Fibroblast of the aortic adventitia (primary cell): ENCODE data around the gene GAP43. TPM values are rescaled to one million over a fixed set of nuclear protein-coding genes. Genes with fewer than 3 reads are reported as not detected.

ENCODE experiments used
- DNase-seq: peaks from one replicate; pipeline ENCODE4 v3.0.0-alpha.2; 2010; ENCODE audit warnings: low read depth
- H3K4me3 ChIP-seq: 2 replicates; pipeline ENCODE4 v1.5.1; 2011; ENCODE audit warnings: low read depth, mild to moderate bottlenecking, control low read depth, low read length, moderate library complexity
- total RNA-seq: library from RNA; depleted of rRNA; stranded (reverse); fragments of >200 nt; gene quantifications from 2 replicates; pipeline ENCODE4 v1.2.3, GENCODE V29; 2012; ENCODE audit warnings: low replicate concordance
- TF ChIP-seq, protein P1 (sequence below): IDR thresholded peaks from 2 replicates; pipeline ENCODE4 v1.5.1; 2011; ENCODE audit warnings: mild to moderate bottlenecking, low read length, control low read depth, inconsistent platforms; ENCODE audit not compliant: insufficient read depth

The GAP43 gene
- total RNA-seq, 1 donor: 16.4 TPM

DNA sequence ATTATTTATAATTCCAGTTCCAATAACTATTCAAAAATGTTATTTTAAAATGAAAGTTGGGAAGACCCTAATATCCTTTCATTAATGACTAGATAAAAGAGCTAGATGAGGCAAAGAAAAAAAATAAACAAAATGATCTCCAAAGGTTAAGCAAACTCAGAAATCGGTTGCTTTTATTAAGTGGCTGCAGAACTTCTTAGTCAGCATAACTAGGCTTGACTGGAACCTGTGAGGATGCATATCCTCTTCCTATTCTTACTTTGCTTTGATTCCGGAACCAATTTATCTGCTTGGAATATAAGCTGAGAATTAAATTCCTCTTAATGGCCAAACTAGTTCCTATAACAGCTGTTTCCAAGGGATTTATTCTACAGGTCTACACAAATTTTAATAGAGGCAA lies 10.7 kb downstream of the GAP43 start:
- DNase-seq: no peak
- H3K4me3 ChIP-seq: no peak overlapping the region
- TF ChIP-seq, protein P1, sequence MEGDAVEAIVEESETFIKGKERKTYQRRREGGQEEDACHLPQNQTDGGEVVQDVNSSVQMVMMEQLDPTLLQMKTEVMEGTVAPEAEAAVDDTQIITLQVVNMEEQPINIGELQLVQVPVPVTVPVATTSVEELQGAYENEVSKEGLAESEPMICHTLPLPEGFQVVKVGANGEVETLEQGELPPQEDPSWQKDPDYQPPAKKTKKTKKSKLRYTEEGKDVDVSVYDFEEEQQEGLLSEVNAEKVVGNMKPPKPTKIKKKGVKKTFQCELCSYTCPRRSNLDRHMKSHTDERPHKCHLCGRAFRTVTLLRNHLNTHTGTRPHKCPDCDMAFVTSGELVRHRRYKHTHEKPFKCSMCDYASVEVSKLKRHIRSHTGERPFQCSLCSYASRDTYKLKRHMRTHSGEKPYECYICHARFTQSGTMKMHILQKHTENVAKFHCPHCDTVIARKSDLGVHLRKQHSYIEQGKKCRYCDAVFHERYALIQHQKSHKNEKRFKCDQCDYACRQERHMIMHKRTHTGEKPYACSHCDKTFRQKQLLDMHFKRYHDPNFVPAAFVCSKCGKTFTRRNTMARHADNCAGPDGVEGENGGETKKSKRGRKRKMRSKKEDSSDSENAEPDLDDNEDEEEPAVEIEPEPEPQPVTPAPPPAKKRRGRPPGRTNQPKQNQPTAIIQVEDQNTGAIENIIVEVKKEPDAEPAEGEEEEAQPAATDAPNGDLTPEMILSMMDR: no peak

DNA sequence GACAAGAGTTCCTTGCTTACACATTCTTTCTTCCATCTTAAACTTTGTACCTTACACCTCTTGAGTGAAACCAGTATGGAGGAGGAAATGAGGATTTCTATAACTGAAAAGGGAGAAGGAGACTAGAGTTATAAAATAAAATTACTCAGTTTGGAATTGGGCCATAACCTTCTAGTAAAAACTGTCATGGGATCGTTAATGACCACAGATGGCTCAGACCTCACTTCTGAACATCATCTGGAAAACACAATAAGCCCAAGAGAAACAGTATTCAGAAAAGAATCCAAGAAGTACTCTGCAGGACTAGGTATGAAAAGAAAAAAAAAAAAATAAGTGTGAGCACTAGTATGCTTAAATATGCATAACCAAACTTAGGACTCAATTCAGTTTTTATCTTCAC lies 12.1 kb downstream of the GAP43 start:
- no peak for DNase-seq
- H3K4me3 ChIP-seq: no peak overlapping the region
- TF ChIP-seq, protein P1: no peak

DNA sequence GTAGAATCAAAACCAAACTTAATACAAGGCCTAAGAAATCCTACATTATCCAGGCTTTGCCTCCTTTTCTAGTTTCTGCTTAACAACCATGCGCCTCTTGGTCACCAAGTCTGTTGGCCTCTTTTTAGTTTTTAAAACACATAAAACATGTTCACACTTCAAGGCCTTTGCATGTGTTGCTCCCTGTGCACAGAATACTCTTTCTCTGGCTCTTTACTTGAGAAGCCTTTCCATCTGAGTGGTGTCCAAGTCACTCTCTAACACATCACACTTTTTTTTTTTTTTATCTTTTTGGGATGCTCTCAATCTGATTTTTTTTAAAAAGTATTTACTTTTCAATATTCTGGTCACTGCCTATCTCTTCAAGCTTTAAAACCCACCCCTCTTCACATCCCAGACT lies 14.9 kb downstream of the GAP43 start:
- no peak overlapping the region for H3K4me3 ChIP-seq
- TF ChIP-seq, protein P1: no peak
- no peak for DNase-seq

DNA sequence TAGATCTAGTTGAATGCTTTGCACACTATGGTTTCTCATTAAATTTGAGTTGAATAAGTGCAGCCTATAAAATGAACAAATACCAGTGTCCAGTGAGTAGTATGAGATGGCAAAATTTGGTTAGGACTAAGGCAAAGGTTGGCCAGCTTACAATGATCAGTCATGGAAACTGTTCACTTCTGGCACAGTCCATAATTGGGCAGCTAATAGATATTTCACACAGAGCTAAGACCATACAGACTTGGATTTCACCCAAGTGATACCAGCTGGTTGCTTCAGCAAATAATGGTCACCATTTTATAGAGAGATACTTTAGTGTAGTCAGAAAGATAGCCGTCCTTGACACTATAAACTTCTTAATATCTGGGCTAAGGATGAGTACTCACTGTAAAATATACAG lies 15.7 kb downstream of the GAP43 start:
- DNase-seq: no peak
- H3K4me3 ChIP-seq: no peak overlapping the region
- TF ChIP-seq, protein P1: no peak

DNA sequence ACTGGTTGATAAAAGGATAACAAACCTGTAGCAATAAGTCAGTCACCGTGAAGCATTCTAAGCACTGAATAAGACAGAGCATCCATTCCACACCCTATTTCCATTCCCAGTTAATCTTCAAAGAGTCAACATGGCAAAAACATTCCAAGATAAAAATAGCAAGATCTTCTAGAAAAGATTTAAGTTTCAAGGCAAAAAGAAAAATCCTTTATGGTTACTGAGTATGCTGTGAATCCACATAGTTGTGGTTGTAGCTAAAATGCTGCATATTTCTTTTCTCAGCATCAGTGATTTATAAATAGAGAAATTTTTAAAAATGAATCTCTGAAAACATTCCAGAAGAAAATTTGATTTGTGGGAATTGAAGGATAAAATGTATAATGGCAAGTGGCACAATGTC lies 21.1 kb downstream of the GAP43 start:
- peak; percentile 59 for DNase-seq
- H3K4me3 ChIP-seq: no peak overlapping the region
- TF ChIP-seq, protein P1: no peak

DNA sequence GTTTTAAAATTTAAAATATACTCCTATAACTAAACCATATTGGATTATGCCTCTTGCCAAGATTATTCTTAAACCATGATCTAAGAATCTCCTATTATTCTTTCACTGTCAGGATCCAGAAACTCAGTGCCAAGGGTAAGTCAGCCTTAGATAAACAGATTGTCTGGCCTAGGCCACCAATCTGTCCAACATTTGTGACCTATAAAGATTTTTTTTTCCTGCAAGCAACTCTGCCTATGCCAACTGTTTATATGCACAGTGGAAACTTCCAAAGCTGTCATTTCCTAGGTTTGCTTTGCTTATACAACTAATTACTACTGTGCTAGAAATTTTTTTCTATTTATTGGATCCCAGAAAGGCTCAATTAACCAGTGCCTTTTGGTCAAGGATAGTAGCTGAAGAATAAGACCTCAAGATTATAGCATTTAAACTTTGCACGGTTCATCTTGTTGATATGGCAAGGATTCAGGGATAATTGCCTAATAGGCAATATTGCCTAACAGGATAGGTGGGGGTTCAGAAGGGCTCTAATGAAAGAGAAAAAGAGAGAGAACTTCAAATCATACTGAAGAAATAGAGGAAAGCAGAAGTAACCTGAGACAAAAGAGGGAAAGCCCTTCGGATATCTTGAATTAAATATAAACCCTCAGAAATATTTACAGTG lies 22.8 kb downstream of the GAP43 start:
- H3K4me3 ChIP-seq: no peak overlapping the region
- DNase-seq: peak; percentile 37
- TF ChIP-seq, protein P1: no peak

DNA sequence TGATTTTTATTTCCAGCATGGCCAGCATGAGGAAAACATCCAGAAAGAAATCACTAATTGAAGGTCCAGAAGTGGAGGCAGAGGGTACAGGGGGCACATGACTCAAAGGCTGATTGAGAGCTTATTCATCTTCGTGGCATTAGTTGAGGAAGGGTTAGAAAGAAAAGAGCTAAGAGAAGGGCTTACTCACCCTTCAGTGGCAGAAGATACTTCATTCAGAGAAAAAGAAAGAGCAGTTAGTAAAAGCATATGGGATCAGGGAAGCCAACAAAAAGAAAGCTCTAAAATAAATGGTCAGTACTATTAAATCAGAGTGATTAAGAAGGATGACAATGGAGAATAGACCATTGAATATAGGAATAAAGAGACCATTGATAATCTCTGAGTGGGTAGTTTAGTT lies 25.2 kb downstream of the GAP43 start:
- H3K4me3 ChIP-seq: no peak overlapping the region
- no peak for DNase-seq
- TF ChIP-seq, protein P1: no peak
